ENCODE results near the gene ZNF367. TPM values are rescaled to one million over a fixed set of nuclear protein-coding genes. Genes with fewer than 3 reads are reported as not detected.
A peak's percentile ranks its signal among the peaks of the same experiment; 100 is the strongest.
"Not testable (repeated sequence)": the region's sequence is repeated elsewhere in the genome, so short reads cannot be mapped to it uniquely, and the experiment has no call there.

Gene ZNF367
- total RNA-seq, 1 donor from 2014 or later, result 6.3 TPM

DNA sequence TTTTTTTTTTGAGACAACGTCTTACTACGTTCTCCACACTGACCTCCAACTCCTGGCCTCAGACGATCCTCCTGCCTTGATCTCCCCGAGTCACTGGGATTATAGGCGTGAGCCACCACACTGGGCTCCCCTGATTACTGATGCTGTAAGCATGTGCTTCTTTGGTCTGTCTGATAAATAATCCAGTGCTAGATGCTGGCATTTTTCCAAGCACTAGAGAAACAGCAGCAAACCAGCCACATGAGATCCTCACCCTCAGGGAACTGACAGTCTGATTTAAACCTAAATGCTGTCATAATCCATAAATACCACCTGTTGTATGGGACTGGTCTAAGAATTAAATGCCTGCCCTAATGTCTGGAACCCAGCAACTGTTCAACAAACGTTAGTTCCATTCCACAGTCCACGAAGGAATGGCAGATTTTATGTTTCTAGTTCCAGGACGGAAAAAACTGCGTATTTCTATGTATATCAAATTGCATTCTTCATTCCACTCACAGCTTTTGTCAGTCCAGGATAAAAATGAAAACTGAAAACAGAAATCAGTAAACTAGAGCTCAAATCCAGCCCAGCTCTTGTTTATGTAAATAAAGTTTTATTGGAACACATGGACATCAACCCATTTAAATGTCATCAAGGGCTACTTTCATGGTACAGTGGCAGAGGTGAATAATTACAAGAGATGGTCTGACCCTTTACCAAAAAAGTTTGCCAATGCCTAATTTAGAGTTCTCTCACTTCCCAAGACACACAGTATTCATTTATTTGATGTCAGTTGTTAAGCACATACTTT lies 54.8 kb downstream of the ZNF367 start:
- no peak for DNase-seq (ENCODE audit: low read depth in 2 of 2)

DNA sequence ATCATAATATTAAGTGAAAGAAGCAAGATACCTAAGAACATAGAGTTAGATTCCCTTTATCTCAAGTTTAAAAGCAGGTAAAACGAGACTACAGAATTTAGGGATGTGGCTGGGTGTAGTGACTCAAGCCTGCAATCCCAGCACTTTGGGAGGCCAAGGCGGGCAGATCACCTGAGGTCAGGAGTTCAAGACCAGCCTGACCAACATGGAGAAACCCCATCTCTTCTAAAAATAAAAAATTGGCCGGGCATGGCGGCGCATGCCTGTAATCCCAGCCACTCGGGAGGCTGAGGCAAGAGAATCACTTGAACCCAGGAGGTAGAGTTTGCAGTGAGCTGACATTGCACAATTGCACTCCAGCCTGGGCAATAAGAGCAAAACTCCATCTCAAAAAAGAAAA lies 56.1 kb downstream of the ZNF367 start:
- DNase-seq (ENCODE audit: low read depth in 2 of 2), result not testable (repeated sequence)

DNA sequence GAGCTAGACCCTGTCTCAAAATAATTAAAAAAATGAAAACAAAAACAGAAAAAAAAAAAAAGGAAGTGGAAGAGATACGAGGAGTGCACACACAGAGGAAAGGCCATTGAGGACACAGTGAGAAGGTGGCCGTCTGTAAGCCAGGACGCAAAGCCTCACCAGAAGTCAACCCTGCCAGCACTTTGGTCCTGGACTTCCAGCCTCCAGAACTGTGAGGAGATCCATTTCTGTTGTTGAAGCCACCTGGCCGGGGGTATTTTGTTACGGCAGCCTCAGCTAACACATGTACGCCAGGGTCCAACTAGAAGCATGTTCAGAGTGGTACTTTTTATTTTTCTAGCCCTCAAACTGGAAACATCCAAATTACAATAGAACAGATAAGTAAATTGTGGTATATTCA lies 56.5 kb downstream of the ZNF367 start:
- DNase-seq (ENCODE audit: low read depth in 2 of 2), result no peak

DNA sequence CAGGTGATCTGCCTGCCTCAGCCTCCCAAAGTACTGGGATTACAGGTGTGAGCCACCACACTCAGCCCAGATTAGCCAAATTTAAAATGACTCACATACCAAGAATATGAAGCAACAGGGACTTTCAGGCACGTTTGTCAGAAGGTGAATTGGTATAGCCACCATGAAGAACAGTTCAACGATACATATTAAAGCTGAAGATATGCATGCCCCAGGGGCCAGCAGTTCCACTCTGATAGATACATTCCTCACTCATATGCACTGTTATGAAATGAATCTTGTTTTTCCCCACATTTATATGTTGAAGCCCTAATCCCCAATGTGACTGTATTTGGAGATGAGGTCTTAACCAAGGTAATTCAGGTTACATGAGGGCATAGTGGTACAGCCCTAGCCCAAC lies 57.2 kb downstream of the ZNF367 start:
- DNase-seq (ENCODE audit: low read depth in 2 of 2), result no peak

DNA sequence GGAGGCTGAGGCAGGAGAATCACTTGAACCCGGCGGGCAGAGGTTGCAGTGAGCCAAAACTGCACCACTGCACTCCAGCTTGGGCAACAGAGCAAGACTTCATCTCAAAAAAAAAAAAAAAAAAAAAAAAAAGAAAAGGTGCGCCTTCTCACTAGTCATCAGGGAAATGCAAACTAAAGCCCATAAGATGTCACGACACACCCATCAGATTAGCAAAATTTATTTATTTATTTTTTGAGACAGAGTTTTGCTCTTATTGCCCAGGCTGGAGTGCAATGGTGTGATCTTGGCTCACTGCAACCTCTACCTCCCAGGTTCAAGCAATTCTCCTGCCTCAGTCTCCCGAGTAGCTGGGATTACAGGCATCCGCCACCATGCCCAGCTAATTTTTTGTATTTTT lies 57.6 kb downstream of the ZNF367 start:
- DNase-seq (ENCODE audit: low read depth in 2 of 2), result not testable (repeated sequence)

DNA sequence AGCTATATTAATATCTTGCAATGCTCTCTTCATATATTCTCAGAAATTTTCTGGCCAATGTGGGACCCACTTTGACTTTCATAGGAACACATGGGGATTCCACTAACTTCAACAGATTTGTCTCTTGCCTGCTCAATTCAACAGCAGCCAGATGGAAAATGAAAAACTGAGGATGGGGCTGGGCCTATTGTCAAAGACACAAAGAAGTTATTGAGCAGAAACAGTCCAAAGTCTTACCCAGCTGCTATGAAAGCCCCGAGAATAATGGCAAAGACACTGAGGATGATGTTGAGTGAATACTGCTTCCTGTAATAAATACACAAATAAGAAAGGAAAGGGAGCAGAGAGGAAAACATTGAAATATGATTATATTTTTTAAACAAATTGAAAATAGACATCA lies 67.3 kb downstream of the ZNF367 start:
- no peak for DNase-seq (ENCODE audit: low read depth in 2 of 2)

DNA sequence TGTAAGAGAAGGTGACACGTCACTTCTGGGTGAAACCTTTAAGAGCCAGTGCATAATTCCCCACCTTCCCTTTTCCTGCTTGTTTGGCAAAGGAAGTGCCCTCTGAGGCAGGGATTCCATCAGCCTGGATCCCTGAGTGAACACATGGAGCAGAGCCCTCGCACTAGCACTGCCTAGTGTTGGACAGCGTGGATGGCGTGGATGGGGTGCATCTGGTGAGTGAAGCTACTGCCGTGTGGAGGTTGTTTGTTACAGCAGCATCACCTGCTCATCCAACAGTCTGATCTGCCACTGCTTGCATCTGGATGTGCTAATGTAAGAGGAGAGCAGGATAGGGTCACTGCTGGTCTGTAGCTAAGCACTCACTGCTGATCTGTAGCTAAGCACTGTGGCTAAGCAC lies 69.9 kb downstream of the ZNF367 start:
- DNase-seq (ENCODE audit: low read depth in 2 of 2), result no peak

DNA sequence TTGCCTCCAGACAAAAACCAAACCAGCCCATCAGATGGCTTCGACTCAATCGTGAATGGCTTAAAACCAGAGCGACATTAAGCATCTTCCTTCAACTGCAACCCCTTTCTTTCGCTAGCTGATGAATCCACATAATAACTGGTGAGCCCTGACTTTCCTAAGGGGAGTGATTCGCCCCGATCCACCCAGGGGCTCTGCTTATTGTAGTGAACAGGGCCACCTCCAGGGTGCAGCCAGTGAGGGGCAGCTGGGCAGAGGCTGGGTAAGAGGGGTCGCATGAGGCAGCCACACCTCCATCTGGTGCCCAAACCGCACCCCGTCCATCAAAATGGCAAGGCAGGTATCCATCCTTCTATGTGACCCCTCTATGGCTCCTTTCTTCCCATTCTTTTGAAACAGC lies 72.6 kb downstream of the ZNF367 start:
- DNase-seq (ENCODE audit: low read depth in 2 of 2), result no peak

DNA sequence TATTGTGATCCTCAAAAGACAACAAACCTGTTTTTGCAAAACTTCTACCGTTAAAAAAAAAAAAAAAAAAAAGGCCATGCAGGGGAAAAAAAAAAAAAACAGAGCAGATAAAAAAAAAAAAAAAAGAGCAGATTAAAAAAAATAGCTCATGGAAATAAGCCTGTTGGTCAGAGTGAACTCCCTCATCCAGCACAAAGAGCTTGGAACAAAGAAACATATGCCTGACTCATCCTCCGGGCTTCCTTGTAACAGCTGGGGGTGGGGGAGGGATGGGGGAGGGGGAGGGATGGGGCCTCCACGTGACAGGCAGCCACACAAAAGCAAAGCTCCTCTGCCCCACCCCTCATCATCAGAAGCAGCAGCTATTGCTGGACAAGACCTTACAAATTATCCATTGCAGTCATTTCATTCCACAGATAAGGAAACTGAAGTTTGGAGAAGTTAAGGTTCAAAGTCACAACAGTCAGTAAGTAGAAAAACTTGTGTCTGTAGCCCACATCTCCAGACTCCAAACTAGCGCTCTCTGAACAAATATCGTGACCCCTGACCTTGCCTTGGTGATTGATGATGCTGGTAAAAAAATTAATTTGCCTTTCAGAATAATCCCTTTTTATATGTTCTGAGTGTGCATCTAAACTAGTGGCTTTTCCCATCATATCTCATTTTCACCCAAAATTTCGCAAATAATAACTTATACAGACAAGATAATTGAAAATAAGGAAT lies 73.6 kb downstream of the ZNF367 start:
- DNase-seq (ENCODE audit: low read depth in 2 of 2), result peak; percentile 96 to 97

DNA sequence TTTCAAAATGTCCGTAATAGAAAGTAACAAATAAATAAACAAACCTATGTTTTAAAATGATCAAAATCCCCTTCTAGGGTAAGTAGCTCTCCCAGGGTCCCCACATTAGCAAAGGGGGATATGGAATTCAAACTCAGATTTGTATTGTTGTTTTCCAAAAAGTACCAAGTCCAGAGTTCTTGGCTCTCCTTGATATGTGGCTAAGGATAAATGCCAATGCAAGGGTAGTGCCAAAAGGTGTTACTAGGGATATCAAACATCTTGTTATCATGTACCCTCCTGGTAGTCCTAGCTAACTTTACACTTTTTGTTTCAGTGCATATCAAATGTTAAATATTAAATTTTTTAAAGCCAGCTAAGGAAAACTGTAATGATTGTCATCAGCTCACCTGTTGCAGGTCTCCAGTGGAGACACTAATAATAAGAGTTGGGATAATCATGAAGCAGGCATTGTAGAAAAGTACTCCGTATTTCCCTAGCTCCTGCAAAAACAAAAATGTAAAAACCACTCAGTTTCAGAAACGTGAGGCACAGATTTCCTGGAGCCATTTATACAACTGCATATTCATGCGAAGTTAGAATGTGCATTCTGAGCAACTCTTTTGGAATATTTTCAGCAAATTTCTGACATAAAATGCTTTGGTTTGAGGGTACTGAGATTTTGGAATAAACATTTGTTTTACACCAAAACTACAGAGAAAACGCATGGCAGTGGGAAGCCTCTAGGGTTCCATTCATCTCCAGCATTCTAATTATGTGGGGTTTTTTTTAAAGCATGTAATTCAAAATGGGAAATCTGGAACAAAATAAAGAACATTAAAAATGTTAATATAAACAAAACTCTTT lies 74.4 kb downstream of the ZNF367 start:
- DNase-seq (ENCODE audit: low read depth in 2 of 2), result no peak

DNA sequence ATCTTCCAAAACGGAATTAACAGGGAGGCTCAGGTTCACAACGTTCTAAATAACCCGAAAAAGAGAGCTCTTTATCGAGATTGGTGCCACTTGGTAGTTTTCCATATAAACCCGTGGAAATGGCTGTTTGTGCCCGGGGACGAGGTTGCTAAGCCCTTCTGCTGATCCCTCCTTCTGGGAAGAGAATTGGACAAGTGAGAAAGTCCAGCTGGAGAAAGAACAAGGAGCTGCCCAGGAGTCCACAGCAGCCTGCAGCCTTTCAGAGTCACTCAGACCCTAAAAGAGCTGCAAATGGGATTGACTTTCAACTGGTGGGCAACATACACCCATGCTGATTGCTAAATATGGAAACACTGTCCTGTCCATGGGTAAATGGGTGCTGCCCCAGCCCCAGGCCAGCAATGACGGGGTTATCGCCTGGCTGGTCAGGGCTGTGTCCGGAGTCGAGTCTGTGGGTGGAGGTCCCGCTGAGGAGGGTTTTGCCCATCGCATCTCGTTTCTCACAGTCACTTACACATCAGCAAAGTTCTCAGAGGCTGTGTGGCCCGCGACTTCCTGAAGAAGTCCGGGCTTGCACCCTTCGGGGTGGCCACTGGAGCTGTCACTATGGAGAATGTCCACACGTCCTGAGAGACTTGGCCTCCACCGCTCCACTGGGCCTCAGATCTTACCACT lies 75.5 kb downstream of the ZNF367 start:
- no peak for DNase-seq (ENCODE audit: low read depth in 2 of 2)

DNA sequence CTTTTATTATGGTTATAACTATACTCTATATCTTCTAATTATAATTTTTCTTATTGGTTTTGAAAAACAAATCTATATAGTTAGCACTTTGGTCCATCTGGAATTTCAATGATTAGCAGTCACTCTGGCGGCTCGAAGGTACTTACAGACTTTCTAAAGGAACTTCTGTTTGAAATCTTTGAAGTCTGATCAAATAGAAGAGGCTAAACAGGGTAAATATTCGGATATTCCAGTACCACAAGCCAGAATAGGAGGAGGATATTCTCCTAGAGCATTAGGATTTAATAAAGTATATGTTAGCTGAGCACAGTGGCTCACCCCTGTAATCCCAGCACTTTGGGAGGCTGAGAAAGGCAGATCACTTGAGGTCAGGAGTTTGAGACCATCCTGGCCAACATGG lies 77.5 kb downstream of the ZNF367 start:
- no peak for DNase-seq (ENCODE audit: low read depth in 2 of 2)

DNA sequence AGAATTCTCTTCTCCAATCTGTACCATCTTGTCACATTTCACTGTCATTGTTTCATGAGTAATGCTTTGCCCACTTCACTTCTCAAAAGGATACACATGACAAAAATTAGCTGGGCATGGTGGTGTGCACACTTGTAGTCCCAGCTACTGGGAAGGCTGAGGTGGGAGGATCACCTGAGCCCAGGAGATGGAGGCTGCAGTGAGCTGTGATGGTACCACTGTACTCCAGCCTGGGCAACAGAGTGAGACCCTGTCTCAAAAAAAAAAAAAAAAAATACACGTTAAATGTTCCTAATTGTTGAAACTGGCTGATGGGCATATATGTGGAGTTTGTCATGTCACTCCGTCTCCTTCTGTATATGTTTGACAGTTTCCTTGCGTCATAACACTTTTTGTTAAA lies 79.9 kb downstream of the ZNF367 start:
- no peak for DNase-seq (ENCODE audit: low read depth in 2 of 2)

Other genes starting within 250 kb of the ZNF367 start
- not detected in 2 replicates for gene HSD17B3, start 116.2 kb downstream of the ZNF367 start, total RNA-seq
- 20.7 and 25.3 TPM in 2 replicates for gene SLC35D2, start 34.7 kb downstream of the ZNF367 start, total RNA-seq
- 6.0 and 6.1 TPM in 2 replicates for gene HABP4, start 31.8 kb upstream of the ZNF367 start, total RNA-seq
- gene CDC14B, start 201.5 kb upstream of the ZNF367 start, total RNA-seq, result 5.6 and 8.7 TPM in 2 replicates
- gene PRXL2C, start 236.9 kb upstream of the ZNF367 start, total RNA-seq, result 25.4 and 27.2 TPM in 2 replicates

All from dermis microvascular lymphatic vessel endothelial cell (primary cell).